ENCODE measurements around the gene KRTAP12-2.

DNA sequence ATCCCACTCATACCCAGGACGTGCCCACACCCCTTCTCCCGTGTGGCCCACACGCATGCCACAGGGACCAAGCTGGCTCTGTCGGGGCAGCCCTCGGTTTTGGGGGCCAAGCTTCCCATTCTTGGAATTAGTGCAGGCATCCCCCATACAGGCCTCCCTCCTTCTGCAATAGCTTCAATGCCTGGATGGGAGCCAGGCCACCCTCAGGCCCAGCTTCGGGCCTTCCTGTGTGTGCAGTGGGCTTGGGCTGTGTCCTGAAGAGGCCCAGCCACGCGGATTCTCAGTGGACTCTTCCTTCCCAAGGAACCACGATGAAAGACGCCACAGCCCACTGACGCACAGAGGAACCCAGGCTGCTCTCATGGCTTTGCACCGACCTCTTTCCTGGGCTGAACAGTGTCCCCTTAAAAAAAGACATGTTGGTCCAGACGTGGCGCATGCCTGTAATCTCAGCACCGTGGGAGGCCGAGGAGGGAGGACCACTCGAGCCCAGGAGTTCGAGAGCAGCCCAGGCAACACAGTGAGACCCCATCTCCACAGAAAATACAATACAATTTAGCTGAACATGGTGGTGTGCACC is 17.1 kb downstream of the KRTAP12-2 start:
- TF ChIP-seq, protein P1, sequence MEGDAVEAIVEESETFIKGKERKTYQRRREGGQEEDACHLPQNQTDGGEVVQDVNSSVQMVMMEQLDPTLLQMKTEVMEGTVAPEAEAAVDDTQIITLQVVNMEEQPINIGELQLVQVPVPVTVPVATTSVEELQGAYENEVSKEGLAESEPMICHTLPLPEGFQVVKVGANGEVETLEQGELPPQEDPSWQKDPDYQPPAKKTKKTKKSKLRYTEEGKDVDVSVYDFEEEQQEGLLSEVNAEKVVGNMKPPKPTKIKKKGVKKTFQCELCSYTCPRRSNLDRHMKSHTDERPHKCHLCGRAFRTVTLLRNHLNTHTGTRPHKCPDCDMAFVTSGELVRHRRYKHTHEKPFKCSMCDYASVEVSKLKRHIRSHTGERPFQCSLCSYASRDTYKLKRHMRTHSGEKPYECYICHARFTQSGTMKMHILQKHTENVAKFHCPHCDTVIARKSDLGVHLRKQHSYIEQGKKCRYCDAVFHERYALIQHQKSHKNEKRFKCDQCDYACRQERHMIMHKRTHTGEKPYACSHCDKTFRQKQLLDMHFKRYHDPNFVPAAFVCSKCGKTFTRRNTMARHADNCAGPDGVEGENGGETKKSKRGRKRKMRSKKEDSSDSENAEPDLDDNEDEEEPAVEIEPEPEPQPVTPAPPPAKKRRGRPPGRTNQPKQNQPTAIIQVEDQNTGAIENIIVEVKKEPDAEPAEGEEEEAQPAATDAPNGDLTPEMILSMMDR (IDR thresholded peaks at IDR 0.05) = no peak
- no peak for TF ChIP-seq POLR2A (IDR thresholded peaks at IDR 0.05)

All from esophagus squamous epithelium (tissue), 4 donors.